Gastrocnemius medialis (tissue), 4 donors: Measurements from ENCODE around the gene UAP1L1. TPM values are rescaled to one million over a fixed set of nuclear protein-coding genes. Genes with fewer than 3 reads are reported as not detected.
A peak's percentile ranks its signal among the peaks of the same experiment; 100 is the strongest.

Experiments
- ATAC-seq, 2 donors: fragments of 150-250 bp; one replicate each; pipeline ENCODE4 v1.9.1; 2016
- DNase-seq, 2 donors: peaks; one replicate each; pipeline ENCODE4 v3.0.0-alpha.2; 2019
- H3K27ac ChIP-seq, 4 donors: fragments of 200-600 bp; sonication (generic); 1 replicate in 1 of 4; 2 replicates in 3 of 4; pipeline ENCODE4 v1.5.1; 2016 to 2018; ENCODE audit warnings: mild to moderate bottlenecking in 2 of 4, moderate library complexity in 1 of 4
- H3K27me3 ChIP-seq, 3 donors: fragments of 200-600 bp; sonication (generic) in 2 of 3; 1 replicate in 1 of 3; 2 replicates in 2 of 3; pipeline versions ENCODE4 v1.5.1 to v1.6.0; 2016 to 2019; ENCODE audit warnings: mild to moderate bottlenecking in 1 of 3, moderate library complexity in 1 of 3
- H3K36me3 ChIP-seq, 2 donors: fragments of 200-600 bp; sonication (generic) in 1 of 2; one replicate each; pipeline ENCODE4 v1.5.1; 2017 to 2018
- H3K4me1 ChIP-seq, 2 donors: fragments of 200-600 bp; sonication (generic) in 1 of 2; one replicate each; pipeline ENCODE4 v1.5.1; 2016 to 2017; ENCODE audit warnings: mild to moderate bottlenecking in 2 of 2
- H3K4me3 ChIP-seq, 4 donors: fragments of 200-600 bp; sonication (generic) in 3 of 4; 1 replicate in 1 of 4; 2 replicates in 3 of 4; pipeline ENCODE4 v1.5.1; 2016 to 2019; ENCODE audit warnings: mild to moderate bottlenecking in 2 of 4
- H3K9me3 ChIP-seq, 3 donors: fragments of 200-600 bp; sonication (generic) in 2 of 3; 1 replicate in 1 of 3; 2 replicates in 2 of 3; pipeline ENCODE4 v1.5.1; 2016 to 2019
- POLR2A ChIP-seq, 2 donors: fragments of 450-650 bp; IDR thresholded peaks; one replicate each; pipeline ENCODE4 v1.6.1; 2017; ENCODE audit warnings: antibody characterized with exemption in 2 of 2, mild to moderate bottlenecking in 2 of 2, moderate library complexity in 2 of 2
- in situ Hi-C, 4 donors: fragments of 200-750 bp; cut with MboI; loops; one replicate each; pipeline versions ENCODE4 v1.15.0 to v1.8.0; 2017; ENCODE audit warnings: low sequenced_read_pairs in 4 of 4
- intact Hi-C: fragments of 100-400 bp; cut with DNase I; formaldehyde crosslinking; loops from one replicate; pipeline ENCODE4 v1.15.1; 2023; ENCODE audit warnings: low total_unique reads
- total RNA-seq, 4 donors: library from RNA; depleted of rRNA; stranded (reverse); fragments of >200 nt; gene quantifications; one replicate each; pipeline versions ENCODE4 v1.1.0 to v1.2.3, GENCODE V29; 2016
- TF ChIP-seq, protein P1 (sequence below), 5 experiments: fragments of 450-650 bp in 3 of 5; fragments of 200-600 bp in 2 of 5; sonication (generic) in 2 of 5; IDR thresholded peaks in 4 of 5; conservative IDR thresholded peaks in 1 of 5; 1 replicate in 4 of 5; 2 replicates in 1 of 5; pipeline ENCODE4 v1.5.1; 2016 to 2019; ENCODE audit warnings: antibody characterized with exemption in 5 of 5, mild to moderate bottlenecking in 3 of 5, moderate library complexity in 3 of 5

UAP1L1 gene
- total RNA-seq, 4 donors from 2014 or later = 0.49 to 2.5 (median 1.5) TPM

DNA sequence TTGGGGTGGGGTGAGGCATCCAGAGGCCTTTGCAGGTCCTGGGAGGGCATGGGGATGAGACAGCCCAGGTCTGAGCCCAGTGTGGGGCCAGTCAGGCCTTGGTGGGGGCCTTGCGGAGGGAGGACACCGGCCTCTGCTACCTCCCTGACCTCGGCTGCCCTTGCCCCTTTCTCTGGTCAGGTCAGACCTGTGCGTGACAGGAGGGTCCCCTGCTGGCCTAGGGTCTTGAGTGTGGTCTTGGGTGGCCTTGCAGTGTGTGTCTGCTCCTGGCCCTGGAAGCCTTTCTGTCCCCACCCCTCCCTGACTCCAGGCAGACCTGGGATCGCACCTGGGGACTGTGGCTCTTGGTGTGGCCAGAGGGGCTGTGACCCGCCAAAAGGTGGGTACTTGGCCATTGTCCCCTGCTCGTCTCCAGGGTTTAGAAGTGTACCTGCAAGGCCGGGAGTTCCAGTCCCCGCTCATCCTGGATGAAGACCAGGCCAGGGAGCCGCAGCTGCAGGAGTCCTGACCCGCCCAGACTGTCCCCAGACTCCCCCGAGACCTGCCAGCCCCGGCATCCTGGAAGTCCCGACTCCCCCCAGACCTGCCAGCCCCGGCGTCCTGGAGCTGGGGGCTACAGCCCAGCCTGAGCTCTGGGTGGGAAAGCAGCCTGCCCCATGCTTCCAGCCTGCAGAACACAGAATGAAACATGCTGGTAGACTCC lies 5.1 kb downstream of the UAP1L1 start:
- Histone ChIP-seq H3K27me3 (peaks cover 0 to 3% (median 0%) of the 10 kb centered on the region in 3 donors), H3K27ac (no peak overlapping the region), H3K4me1 (peaks cover 10 to 18% of the 10 kb centered on the region in 2 donors), H3K9me3 (no peaks in the 10 kb centered on the region), H3K4me3 (no peak overlapping the region), H3K36me3 (no peaks in the 10 kb centered on the region)
- in situ Hi-C loops = no loop called here
- no peak for DNase-seq
- no peak for TF ChIP-seq POLR2A (IDR thresholded peaks at IDR 0.05)
- TF ChIP-seq, protein P1, sequence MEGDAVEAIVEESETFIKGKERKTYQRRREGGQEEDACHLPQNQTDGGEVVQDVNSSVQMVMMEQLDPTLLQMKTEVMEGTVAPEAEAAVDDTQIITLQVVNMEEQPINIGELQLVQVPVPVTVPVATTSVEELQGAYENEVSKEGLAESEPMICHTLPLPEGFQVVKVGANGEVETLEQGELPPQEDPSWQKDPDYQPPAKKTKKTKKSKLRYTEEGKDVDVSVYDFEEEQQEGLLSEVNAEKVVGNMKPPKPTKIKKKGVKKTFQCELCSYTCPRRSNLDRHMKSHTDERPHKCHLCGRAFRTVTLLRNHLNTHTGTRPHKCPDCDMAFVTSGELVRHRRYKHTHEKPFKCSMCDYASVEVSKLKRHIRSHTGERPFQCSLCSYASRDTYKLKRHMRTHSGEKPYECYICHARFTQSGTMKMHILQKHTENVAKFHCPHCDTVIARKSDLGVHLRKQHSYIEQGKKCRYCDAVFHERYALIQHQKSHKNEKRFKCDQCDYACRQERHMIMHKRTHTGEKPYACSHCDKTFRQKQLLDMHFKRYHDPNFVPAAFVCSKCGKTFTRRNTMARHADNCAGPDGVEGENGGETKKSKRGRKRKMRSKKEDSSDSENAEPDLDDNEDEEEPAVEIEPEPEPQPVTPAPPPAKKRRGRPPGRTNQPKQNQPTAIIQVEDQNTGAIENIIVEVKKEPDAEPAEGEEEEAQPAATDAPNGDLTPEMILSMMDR (IDR thresholded peaks at IDR 0.05 in 4 of 5, conservative IDR thresholded peaks at IDR 0.05 in 1 of 5) = no peak
- intact Hi-C loops = no loop called here
- ATAC-seq = no peak

DNA sequence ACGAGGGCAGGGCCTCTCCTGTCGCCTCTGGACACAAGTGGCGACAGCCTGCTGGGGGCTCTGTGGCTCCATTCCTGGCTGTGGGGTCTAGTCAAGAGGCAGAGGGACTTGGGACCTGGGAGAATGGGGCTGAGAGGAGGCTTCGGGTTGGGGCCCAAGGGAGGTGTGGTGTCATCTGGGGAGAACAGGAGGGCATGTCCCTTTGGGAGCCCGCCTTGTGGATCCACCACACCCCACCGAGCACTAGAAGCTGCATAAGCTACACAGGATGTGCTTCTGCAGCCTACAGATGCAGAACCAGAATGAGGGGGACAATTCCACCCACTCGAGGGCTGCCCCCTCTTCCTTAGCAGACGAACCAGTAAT lies 5.6 kb downstream of the UAP1L1 start:
- Histone ChIP-seq H3K9me3 (no peaks in the 10 kb centered on the region), H3K27ac (no peak overlapping the region), H3K36me3 (no peaks in the 10 kb centered on the region), H3K4me1 (peaks cover 16 to 20% of the 10 kb centered on the region in 2 donors), H3K27me3 (peaks cover 0 to 3% (median 0%) of the 10 kb centered on the region in 3 donors), H3K4me3 (no peak overlapping the region)
- no peak for ATAC-seq
- no peak for DNase-seq
- TF ChIP-seq, protein P1 (IDR thresholded peaks at IDR 0.05 in 4 of 5, conservative IDR thresholded peaks at IDR 0.05 in 1 of 5) = no peak
- no peak for TF ChIP-seq POLR2A (IDR thresholded peaks at IDR 0.05)
- in situ Hi-C loops (no loop called here), intact Hi-C loops (no loop called here)

DNA sequence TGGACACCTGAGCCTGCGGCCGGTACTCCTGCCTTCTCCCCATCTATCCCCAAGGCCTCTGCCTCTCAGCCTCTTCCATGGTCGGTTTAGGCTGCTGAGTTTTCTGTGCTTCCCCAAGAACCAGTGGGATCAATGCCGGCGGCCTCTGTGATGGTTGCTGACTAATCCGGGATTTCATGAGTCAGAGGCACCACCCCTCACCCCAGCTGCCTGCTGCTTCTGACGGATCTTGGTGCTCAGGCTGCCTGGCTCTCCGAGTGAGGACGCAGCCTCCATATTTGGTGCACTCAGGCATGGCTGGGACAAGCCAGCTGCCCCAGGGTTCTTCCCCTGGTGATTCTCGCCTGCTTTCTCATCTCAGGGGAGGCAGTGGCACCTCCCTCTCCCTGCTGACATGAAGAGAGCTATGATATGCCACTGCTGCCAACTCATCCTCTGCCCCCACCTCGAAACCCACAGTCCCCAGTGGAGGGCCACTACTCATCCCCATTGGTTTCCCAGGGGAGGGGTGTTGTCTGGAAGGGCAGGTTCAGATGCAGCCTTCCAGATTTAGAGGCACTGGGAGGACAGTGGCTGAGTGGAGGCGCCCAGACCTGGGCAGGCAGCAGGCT lies 6.2 kb downstream of the UAP1L1 start:
- ATAC-seq (no peak), DNase-seq (peak in 1 of 2 donors; percentile 42)
- intact Hi-C loops (no loop called here), in situ Hi-C loops (no loop called here)
- Histone ChIP-seq H3K4me3 (no peak overlapping the region), H3K27me3 (no peaks in the 10 kb centered on the region), H3K9me3 (no peaks in the 10 kb centered on the region), H3K27ac (peak overlapping the region; percentile 29 to 47 (median 37)), H3K36me3 (peaks cover 0 to 3% of the 10 kb centered on the region in 2 donors), H3K4me1 (peaks cover 18 to 21% of the 10 kb centered on the region in 2 donors)
- no peak for TF ChIP-seq POLR2A (IDR thresholded peaks at IDR 0.05)
- TF ChIP-seq, protein P1 (IDR thresholded peaks at IDR 0.05 in 4 of 5, conservative IDR thresholded peaks at IDR 0.05 in 1 of 5) = no peak

DNA sequence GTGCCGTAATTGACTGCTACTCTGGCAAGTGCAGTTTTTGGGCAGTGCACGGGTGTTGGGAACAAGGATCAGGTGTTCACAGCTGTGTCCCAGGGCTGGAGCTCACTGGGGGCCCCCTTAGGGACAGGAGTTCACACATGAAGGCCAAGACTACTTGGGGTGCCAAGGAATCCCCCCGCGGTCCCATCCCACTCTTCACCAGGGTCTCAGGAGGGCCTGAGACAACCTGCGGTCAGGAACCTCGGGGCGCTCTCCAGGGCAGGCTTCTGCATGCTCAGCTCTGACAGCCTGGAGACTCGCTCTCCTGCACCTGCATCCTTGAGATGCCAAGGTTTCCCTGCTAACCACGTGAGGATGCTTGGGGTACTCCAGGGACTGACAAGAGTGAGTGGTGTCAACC lies 7.2 kb downstream of the UAP1L1 start:
- no peaks in the 10 kb centered on the region for H3K9me3 ChIP-seq
- no peaks in the 10 kb centered on the region for H3K27me3 ChIP-seq
- H3K27ac ChIP-seq = no peak overlapping the region
- no peak for TF ChIP-seq POLR2A (IDR thresholded peaks at IDR 0.05)
- TF ChIP-seq, protein P1 (IDR thresholded peaks at IDR 0.05 in 4 of 5, conservative IDR thresholded peaks at IDR 0.05 in 1 of 5) = no peak
- peaks cover 0 to 5% of the 10 kb centered on the region in 2 donors for H3K36me3 ChIP-seq
- H3K4me1 ChIP-seq = peaks cover 18 to 21% of the 10 kb centered on the region in 2 donors
- in situ Hi-C loops = no loop called here
- ATAC-seq = no peak
- intact Hi-C loops = no loop called here
- DNase-seq = no peak
- H3K4me3 ChIP-seq = no peak overlapping the region
